GM23338 (cell line): Measurements from ENCODE around the gene SLC6A3. TPM values are rescaled to one million over a fixed set of nuclear protein-coding genes. Genes with fewer than 3 reads are reported as not detected.

Source experiments
- ATAC-seq: fragments of 200-7000 bp; cut with Tn5 transposase; 3 replicates; pipeline ENCODE4 v1.9.1; 2020
- DNase-seq: peaks from one replicate; pipeline ENCODE4 v3.0.0-alpha.2; 2015; ENCODE audit warnings: low spot score
- H2AFZ ChIP-seq: fragments of 200-600 bp; sonication (generic); 2 replicates; pipeline ENCODE4 v1.8.0; 2016; ENCODE audit warnings: antibody characterized with exemption, mild to moderate bottlenecking, moderate library complexity
- H3F3A ChIP-seq: fragments of 200-600 bp; sonication (generic); replicated peaks from 2 replicates; pipeline ENCODE4 v1.8.0; 2017; ENCODE audit warnings: antibody characterized with exemption, mixed run types, low read depth
- H3K27ac ChIP-seq: fragments of 200-600 bp; sonication (generic); 2 replicates; pipeline ENCODE4 v1.6.1; 2016; ENCODE audit warnings: low read depth
- H3K27me3 ChIP-seq: fragments of 200-600 bp; sonication (generic); 2 replicates; pipeline ENCODE4 v1.8.0; 2016; ENCODE audit warnings: mild to moderate bottlenecking, mixed run types, moderate library complexity; ENCODE audit not compliant: insufficient read depth
- H3K36me3 ChIP-seq: fragments of 200-600 bp; sonication (generic); 2 replicates; pipeline ENCODE4 v1.8.0; 2016; ENCODE audit warnings: mild to moderate bottlenecking; ENCODE audit not compliant: insufficient read depth
- H3K4me1 ChIP-seq: fragments of 200-600 bp; sonication (generic); 2 replicates; pipeline ENCODE4 v1.8.0; 2016; ENCODE audit warnings: mild to moderate bottlenecking, moderate library complexity; ENCODE audit not compliant: insufficient read depth
- H3K4me2 ChIP-seq: fragments of 200-600 bp; sonication (generic); 2 replicates; pipeline ENCODE4 v1.7.1; 2017; ENCODE audit warnings: mixed run types
- H3K4me3 ChIP-seq: fragments of 200-600 bp; sonication (generic); 2 replicates; pipeline ENCODE4 v1.6.1; 2016; ENCODE audit warnings: mixed run types
- H3K79me2 ChIP-seq: fragments of 200-600 bp; sonication (generic); replicated peaks from 2 replicates; pipeline ENCODE4 v1.8.0; 2017; ENCODE audit warnings: mild to moderate bottlenecking; ENCODE audit not compliant: insufficient read depth
- H3K9me2 ChIP-seq: fragments of 200-600 bp; sonication (generic); 2 replicates; pipeline ENCODE4 v1.8.0; 2017; ENCODE audit not compliant: insufficient read depth
- H4K20me1 ChIP-seq: fragments of 200-600 bp; sonication (generic); replicated peaks from 2 replicates; pipeline ENCODE4 v1.8.0; 2017; ENCODE audit warnings: mild to moderate bottlenecking; ENCODE audit not compliant: insufficient read depth
- H3K27ac Mint-ChIP-seq: 2 replicates; pipeline ENCODE4 v1.8.0; 2020; ENCODE audit warnings: inconsistent platforms, mild to moderate bottlenecking, moderate library complexity, mixed read lengths
- H3K27me3 Mint-ChIP-seq: 3 replicates; pipeline ENCODE4 v1.8.0; 2022; ENCODE audit warnings: low read depth, mild to moderate bottlenecking, moderate library complexity, mixed read lengths, inconsistent platforms; ENCODE audit not compliant: insufficient read depth, poor library complexity
- H3K36me3 Mint-ChIP-seq: 3 replicates; pipeline ENCODE4 v1.8.0; 2021; ENCODE audit warnings: low read depth, mild to moderate bottlenecking, inconsistent platforms, moderate library complexity, mixed read lengths
- H3K4me1 Mint-ChIP-seq: 3 replicates; pipeline ENCODE4 v1.8.0; 2020; ENCODE audit warnings: mild to moderate bottlenecking, inconsistent platforms, mixed read lengths
- H3K4me3 Mint-ChIP-seq: 3 replicates; pipeline ENCODE4 v1.8.0; 2021; ENCODE audit warnings: moderate library complexity, mild to moderate bottlenecking, inconsistent platforms, mixed read lengths
- H3K9me3 Mint-ChIP-seq: 3 replicates; pipeline ENCODE4 v1.8.0; 2020; ENCODE audit warnings: moderate library complexity, mild to moderate bottlenecking, inconsistent platforms, mixed read lengths
- EZH2 ChIP-seq: fragments of 200-600 bp; sonication (generic); IDR thresholded peaks from one replicate; pipeline ENCODE4 v1.8.0; 2017; ENCODE audit warnings: antibody characterized with exemption, mild to moderate bottlenecking, low read depth; ENCODE audit not compliant: unreplicated experiment
- EZH2phosphoT487 ChIP-seq: fragments of 200-600 bp; sonication (generic); IDR thresholded peaks from one replicate; pipeline ENCODE4 v1.8.1; 2018; ENCODE audit warnings: antibody characterized with exemption; ENCODE audit not compliant: unreplicated experiment
- JUNB ChIP-seq: IDR thresholded peaks from one replicate; pipeline ENCODE4 v1.6.1; 2016; ENCODE audit warnings: antibody characterized with exemption; ENCODE audit not compliant: unreplicated experiment
- NANOG ChIP-seq: IDR thresholded peaks from 2 replicates; pipeline ENCODE4 v1.6.1; 2016; ENCODE audit warnings: antibody characterized with exemption, borderline replicate concordance
- POLR2AphosphoS5 ChIP-seq: IDR thresholded peaks from 2 replicates; pipeline ENCODE4 v1.6.1; 2016; ENCODE audit warnings: antibody characterized with exemption, low read depth
- STAT1 ChIP-seq: IDR thresholded peaks from one replicate; pipeline ENCODE4 v1.6.1; 2016; ENCODE audit warnings: antibody characterized with exemption; ENCODE audit not compliant: unreplicated experiment
- ZNF114 ChIP-seq: fragments of 250-450 bp; sonication (Bioruptor Pico); IDR thresholded peaks from 2 replicates; pipeline ENCODE4 v1.5.0; 2020; ENCODE audit warnings: mild to moderate bottlenecking, moderate library complexity
- ZNF331 ChIP-seq: fragments of 250-450 bp; sonication (Bioruptor Pico); IDR thresholded peaks from 2 replicates; pipeline ENCODE4 v1.5.0; 2020; ENCODE audit warnings: low read depth, mild to moderate bottlenecking, moderate library complexity
- polyA plus RNA-seq: library from polyadenylated mRNA; unstranded; fragments of >200 nt; fragmentation: Nextera tagmentation; extraction: Ambion mirVana; gene quantifications from 2 replicates; pipeline ENCODE4 v1.2.1, GENCODE V29; 2016
- total RNA-seq: library from RNA; depleted of rRNA; stranded (reverse); fragments of >200 nt; shearing (Covaris generic); gene quantifications from 2 replicates; pipeline ENCODE4 v1.2.3, GENCODE V29; 2014
- TF ChIP-seq, protein P1 (sequence below): IDR thresholded peaks from one replicate; pipeline ENCODE4 v1.6.1; 2018; ENCODE audit warnings: antibody characterized with exemption; ENCODE audit not compliant: unreplicated experiment
- TF ChIP-seq, protein P2 (sequence below), 2 experiments: fragments of 200-600 bp in 1 of 2; sonication (generic) in 1 of 2; conservative IDR thresholded peaks; 2 replicates each; pipeline versions ENCODE4 v1.5.1 to v1.6.1; 2016 to 2017; ENCODE audit warnings: antibody characterized with exemption in 2 of 2, low read depth in 2 of 2, mild to moderate bottlenecking in 2 of 2, moderate library complexity in 1 of 2

The SLC6A3 gene
- total and polyA plus RNA-seq, 2 experiments from 2014 or later = 0.76 to 1.0 TPM

DNA sequence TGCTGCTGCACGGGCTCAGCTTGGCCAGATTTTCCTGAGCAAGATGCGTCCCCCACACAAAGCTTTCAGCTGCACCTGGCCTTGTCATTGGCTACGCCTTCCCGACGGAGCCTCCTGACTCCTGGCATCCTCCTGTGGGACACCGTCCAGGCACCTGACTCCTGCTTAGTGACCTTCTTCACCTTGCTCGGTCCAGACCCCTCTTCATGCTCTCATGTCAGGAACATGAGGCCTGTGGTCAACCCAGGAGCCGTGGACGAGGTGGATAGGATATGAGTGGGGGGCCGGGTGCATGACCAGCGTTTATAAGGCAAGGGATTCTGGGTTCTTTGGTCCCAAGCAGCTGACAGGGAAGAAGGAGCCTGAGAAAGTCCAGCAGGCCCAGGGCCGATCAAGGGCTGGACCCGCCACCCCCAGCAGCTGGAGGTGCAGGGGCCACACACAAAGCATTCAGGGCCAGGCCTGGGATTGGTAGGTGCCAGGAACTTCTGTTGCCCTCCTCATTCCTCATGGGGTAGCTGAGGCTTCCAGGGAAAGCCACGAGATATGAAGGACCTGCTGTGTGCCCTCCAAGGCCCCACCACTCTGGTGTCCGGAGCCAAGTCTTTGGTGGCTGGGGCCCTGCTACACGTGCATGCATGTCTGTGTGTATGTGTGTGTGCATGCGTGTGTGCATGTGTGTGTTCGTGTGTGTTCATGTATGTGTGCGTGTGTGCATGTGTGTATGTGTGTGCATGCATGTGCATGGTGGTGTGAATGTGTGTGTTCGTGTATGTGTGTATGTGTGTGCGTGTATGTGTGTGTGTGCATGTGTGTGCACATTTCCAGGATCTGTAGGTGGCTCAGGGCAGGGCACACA lies 34.9 kb downstream of the SLC6A3 start (continued):
- TF ChIP-seq JUNB = no peak
- no peak for TF ChIP-seq EZH2
- no peak for TF ChIP-seq ZNF331 (CRISPR knock-in tag)
- TF ChIP-seq ZNF114 (CRISPR knock-in tag) = no peak
- TF ChIP-seq, protein P1, sequence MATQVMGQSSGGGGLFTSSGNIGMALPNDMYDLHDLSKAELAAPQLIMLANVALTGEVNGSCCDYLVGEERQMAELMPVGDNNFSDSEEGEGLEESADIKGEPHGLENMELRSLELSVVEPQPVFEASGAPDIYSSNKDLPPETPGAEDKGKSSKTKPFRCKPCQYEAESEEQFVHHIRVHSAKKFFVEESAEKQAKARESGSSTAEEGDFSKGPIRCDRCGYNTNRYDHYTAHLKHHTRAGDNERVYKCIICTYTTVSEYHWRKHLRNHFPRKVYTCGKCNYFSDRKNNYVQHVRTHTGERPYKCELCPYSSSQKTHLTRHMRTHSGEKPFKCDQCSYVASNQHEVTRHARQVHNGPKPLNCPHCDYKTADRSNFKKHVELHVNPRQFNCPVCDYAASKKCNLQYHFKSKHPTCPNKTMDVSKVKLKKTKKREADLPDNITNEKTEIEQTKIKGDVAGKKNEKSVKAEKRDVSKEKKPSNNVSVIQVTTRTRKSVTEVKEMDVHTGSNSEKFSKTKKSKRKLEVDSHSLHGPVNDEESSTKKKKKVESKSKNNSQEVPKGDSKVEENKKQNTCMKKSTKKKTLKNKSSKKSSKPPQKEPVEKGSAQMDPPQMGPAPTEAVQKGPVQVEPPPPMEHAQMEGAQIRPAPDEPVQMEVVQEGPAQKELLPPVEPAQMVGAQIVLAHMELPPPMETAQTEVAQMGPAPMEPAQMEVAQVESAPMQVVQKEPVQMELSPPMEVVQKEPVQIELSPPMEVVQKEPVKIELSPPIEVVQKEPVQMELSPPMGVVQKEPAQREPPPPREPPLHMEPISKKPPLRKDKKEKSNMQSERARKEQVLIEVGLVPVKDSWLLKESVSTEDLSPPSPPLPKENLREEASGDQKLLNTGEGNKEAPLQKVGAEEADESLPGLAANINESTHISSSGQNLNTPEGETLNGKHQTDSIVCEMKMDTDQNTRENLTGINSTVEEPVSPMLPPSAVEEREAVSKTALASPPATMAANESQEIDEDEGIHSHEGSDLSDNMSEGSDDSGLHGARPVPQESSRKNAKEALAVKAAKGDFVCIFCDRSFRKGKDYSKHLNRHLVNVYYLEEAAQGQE = no peak
- no peak for TF ChIP-seq STAT1
- TF ChIP-seq, protein P2, sequence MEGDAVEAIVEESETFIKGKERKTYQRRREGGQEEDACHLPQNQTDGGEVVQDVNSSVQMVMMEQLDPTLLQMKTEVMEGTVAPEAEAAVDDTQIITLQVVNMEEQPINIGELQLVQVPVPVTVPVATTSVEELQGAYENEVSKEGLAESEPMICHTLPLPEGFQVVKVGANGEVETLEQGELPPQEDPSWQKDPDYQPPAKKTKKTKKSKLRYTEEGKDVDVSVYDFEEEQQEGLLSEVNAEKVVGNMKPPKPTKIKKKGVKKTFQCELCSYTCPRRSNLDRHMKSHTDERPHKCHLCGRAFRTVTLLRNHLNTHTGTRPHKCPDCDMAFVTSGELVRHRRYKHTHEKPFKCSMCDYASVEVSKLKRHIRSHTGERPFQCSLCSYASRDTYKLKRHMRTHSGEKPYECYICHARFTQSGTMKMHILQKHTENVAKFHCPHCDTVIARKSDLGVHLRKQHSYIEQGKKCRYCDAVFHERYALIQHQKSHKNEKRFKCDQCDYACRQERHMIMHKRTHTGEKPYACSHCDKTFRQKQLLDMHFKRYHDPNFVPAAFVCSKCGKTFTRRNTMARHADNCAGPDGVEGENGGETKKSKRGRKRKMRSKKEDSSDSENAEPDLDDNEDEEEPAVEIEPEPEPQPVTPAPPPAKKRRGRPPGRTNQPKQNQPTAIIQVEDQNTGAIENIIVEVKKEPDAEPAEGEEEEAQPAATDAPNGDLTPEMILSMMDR (conservative IDR thresholded peaks at IDR 0.05; ENCODE audit: low read depth in 2 of 2) = no peak
- no peak for TF ChIP-seq NANOG
- TF ChIP-seq POLR2AphosphoS5 = no peak

DNA sequence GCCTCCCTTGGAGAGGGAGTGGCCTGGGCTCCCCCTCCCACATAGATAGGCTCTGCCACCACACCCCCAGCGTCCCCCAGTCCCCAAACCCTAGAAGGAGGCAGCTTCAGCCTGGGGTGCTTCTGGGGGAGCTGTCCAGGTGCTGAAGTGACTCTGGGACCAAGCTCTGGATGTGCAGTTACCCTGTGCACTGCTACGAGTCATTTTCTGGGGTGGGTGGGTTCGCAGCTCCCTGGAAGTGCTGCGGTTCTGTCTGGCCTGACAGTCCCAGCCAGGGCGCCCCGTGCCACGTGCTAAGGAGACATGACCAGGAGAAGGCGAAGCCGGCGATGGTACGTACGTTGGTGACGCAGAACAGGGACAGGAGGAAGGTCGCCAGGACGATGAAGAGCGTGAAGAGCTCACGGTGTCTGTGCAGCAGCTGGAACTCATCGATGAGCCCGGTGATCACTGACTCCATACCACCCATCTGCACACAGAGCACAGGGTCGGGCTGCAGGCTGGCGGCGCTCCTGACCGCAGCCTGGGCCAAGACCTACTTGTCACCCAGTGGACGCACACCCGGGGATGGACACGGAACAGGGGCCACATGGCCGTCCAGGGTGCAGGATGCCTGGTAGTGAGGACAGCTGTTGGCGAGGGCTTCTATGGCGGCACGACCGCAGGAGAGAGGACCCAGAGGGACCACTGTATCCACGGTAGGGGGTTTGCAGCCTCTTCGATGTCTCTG lies 35.7 kb downstream of the SLC6A3 start:
- Histone ChIP-seq H3K4me2 (no peak overlapping the region), H3K9me2 (no peaks in the 10 kb centered on the region), H3K4me1 (peaks cover 13% of the 10 kb centered on the region), H3K27ac (no peak overlapping the region), H3K4me3 (no peak overlapping the region), H3F3A (peaks cover 4% of the 10 kb centered on the region; the same call in 1 of the 2 replicates), H4K20me1 (no peaks in the 10 kb centered on the region), H3K36me3 (no peaks in the 10 kb centered on the region), H3K27me3 (no peaks in the 10 kb centered on the region), H2AFZ (no peak overlapping the region), H3K79me2 (no peaks in the 10 kb centered on the region)
- H3K4me1 Mint-ChIP-seq = peaks cover 20% of the 10 kb centered on the region
- H3K27ac Mint-ChIP-seq = no peak overlapping the region
- DNase-seq (peak; percentile 78), ATAC-seq (peak; percentile 68)
- peaks cover 14% of the 10 kb centered on the region for H3K27me3 Mint-ChIP-seq
- no peaks in the 10 kb centered on the region for H3K9me3 Mint-ChIP-seq
- no peak overlapping the region for H3K4me3 Mint-ChIP-seq
- H3K36me3 Mint-ChIP-seq = no peaks in the 10 kb centered on the region
- TF ChIP-seq JUNB (no peak), EZH2 (no peak), STAT1 (no peak), EZH2phosphoT487 (no peak)
- TF ChIP-seq, protein P1 = peak; percentile 92
